Calu3 (cell line): ENCODE data around the gene RPS6KA2. TPM values are rescaled to one million over a fixed set of nuclear protein-coding genes. Genes with fewer than 3 reads are reported as not detected.

ENCODE experiments used
- BruUV-seq: library from RNA; stranded (reverse); fragments of 400-500 nt; replicated peaks from 2 replicates; lab custom pipeline; 2021; lab: Mats Ljungman, UMichigan
- CTCF ChIA-PET: fragments of 300-600 bp; sonication (Branson Sonifier 250); formaldehyde crosslinking; loops from one replicate; lab custom pipeline; 2022; ENCODE audit warnings: antibody characterized with exemption; lab: Charles Lee
- DNase-seq: peaks from one replicate; pipeline ENCODE4 v3.0.0; 2022
- H3K27ac Mint-ChIP-seq: one replicate; pipeline ENCODE4 v1.8.0; 2022; ENCODE audit warnings: mixed read lengths; ENCODE audit not compliant: unreplicated experiment
- H3K27me3 Mint-ChIP-seq: one replicate; pipeline ENCODE4 v1.8.0; 2022; ENCODE audit warnings: mixed read lengths; ENCODE audit not compliant: unreplicated experiment
- H3K36me3 Mint-ChIP-seq: one replicate; pipeline ENCODE4 v1.8.0; 2022; ENCODE audit warnings: mild to moderate bottlenecking, moderate library complexity, mixed read lengths; ENCODE audit not compliant: insufficient read depth, unreplicated experiment
- H3K4me1 Mint-ChIP-seq: one replicate; pipeline ENCODE4 v1.8.0; 2022; ENCODE audit warnings: mild to moderate bottlenecking, low read depth, mixed read lengths; ENCODE audit not compliant: unreplicated experiment
- H3K4me3 Mint-ChIP-seq: one replicate; pipeline ENCODE4 v1.8.0; 2022; ENCODE audit warnings: mild to moderate bottlenecking, low read depth, moderate library complexity, mixed read lengths; ENCODE audit not compliant: unreplicated experiment
- H3K9me3 Mint-ChIP-seq: one replicate; pipeline ENCODE4 v1.8.0; 2022; ENCODE audit warnings: low read depth, mixed read lengths; ENCODE audit not compliant: unreplicated experiment
- intact Hi-C: fragments of 100-400 bp; cut with micrococcal nuclease; formaldehyde crosslinking; loops from one replicate; pipeline ENCODE4 v1.10.0; 2022; ENCODE audit not compliant: unreplicated experiment
- total RNA-seq: library from RNA; stranded (reverse); gene quantifications from 2 replicates; pipeline ENCODE4 v1.2.3, GENCODE V29; 2022
- TF ChIP-seq, protein P1 (sequence below): fragments of 200-600 bp; IDR thresholded peaks from one replicate; pipeline ENCODE4 v1.8.0; 2022; ENCODE audit warnings: antibody characterized with exemption; ENCODE audit not compliant: unreplicated experiment

The RPS6KA2 gene
- total RNA-seq, 1 experiment from 2014 or later = 41.3 TPM

DNA sequence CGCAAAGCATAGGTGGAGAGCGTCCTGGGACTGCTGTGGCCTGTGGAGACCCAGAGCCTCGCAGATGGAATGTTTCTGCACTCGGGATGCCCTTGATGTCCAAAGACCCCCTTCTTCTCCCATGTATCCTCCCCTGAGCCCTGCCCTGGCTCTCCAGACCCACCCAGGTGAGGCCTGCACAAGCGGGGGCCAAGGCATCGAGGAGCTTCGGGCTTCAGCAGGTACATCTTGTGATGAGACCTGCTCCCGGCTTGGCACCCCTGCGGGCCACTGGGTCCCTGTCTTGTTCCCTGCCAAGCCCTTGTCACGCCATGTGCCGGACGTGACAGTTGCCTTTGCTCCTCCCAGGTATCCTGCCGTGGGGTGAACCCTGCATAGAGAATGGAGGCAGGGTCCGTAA, 125.8 kb downstream of the RPS6KA2 start:
- no peaks in the 10 kb centered on the region for H3K9me3 Mint-ChIP-seq
- no peak overlapping the region for H3K4me3 Mint-ChIP-seq
- H3K36me3 Mint-ChIP-seq = peaks cover 30% of the 10 kb centered on the region
- H3K4me1 Mint-ChIP-seq = no peaks in the 10 kb centered on the region
- BruUV-seq = no TSS peak
- intact Hi-C loops = no loop called here
- H3K27ac Mint-ChIP-seq = no peak overlapping the region
- TF ChIP-seq, protein P1, sequence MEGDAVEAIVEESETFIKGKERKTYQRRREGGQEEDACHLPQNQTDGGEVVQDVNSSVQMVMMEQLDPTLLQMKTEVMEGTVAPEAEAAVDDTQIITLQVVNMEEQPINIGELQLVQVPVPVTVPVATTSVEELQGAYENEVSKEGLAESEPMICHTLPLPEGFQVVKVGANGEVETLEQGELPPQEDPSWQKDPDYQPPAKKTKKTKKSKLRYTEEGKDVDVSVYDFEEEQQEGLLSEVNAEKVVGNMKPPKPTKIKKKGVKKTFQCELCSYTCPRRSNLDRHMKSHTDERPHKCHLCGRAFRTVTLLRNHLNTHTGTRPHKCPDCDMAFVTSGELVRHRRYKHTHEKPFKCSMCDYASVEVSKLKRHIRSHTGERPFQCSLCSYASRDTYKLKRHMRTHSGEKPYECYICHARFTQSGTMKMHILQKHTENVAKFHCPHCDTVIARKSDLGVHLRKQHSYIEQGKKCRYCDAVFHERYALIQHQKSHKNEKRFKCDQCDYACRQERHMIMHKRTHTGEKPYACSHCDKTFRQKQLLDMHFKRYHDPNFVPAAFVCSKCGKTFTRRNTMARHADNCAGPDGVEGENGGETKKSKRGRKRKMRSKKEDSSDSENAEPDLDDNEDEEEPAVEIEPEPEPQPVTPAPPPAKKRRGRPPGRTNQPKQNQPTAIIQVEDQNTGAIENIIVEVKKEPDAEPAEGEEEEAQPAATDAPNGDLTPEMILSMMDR = no peak
- CTCF ChIA-PET = no interaction called here
- no peak for DNase-seq
- H3K27me3 Mint-ChIP-seq = no peaks in the 10 kb centered on the region

DNA sequence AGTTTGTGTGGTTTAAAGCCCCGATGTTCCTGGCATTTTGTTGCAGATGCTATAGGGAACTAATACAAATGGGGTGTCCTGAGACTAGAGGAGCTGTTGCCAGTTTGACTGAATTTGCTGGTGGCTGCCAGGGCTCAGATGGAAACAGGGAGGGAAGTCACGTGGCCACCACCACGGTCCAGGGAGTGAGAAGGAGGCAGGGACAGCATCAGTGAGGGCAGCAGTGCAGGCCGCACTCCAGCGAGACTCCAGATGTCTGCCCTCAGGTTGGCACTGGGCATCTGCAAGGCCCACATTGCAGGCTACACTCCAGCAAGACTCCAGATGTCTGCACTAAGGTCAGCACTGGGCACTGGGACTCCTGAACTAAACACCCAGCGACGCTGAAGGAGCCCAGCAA, 126.8 kb downstream of the RPS6KA2 start:
- no peak overlapping the region for H3K4me3 Mint-ChIP-seq
- no peaks in the 10 kb centered on the region for H3K9me3 Mint-ChIP-seq
- no peaks in the 10 kb centered on the region for H3K27me3 Mint-ChIP-seq
- H3K4me1 Mint-ChIP-seq = no peaks in the 10 kb centered on the region
- CTCF ChIA-PET = no interaction called here
- no TSS peak for BruUV-seq
- H3K27ac Mint-ChIP-seq = no peak overlapping the region
- intact Hi-C loops = no loop called here
- TF ChIP-seq, protein P1 = no peak
- DNase-seq = no peak
- peaks cover 22% of the 10 kb centered on the region for H3K36me3 Mint-ChIP-seq

DNA sequence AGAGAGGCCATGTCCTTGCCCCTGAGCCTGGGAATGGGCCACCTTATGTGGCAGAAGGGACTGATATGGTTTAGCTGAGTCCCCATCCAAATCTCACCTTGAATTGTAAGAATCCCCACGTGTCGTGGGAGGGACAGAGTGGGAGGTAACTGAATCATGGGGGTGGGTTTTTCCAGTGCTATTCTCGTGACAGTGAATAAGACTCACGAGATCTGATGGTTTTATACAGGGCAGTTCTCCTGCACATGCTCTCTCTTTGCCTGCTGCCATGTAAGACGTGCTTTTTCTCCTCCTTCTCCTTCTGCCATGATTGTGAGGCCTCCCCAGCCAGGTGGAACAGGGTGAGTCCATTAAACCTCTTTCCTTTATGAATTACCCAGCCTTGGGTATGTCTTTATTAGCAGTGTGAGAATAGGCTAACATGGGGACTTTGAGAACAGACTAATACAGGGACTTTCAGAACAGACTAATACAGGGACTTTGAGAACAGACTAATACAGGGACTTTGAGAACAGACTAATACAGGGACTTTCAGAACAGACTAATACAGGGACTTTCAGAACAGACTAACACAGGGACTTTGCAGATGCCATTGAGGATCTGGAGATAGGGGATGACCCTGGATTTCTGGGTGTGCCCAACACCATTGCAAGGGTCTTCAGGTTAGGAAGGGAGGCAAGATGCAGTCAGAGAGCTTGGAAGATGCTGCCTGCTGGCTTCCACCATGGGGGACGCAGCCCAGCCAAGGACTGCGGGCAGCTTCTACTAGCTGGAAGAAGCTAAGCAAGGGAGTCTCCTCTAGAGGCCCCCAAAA, 127.5 kb downstream of the RPS6KA2 start:
- intact Hi-C loops = no loop called here
- Mint-ChIP-seq H3K36me3 (peaks cover 22% of the 10 kb centered on the region), H3K27ac (no peak overlapping the region), H3K27me3 (no peaks in the 10 kb centered on the region), H3K4me3 (no peak overlapping the region), H3K9me3 (no peaks in the 10 kb centered on the region), H3K4me1 (no peaks in the 10 kb centered on the region)
- CTCF ChIA-PET = no interaction called here
- TF ChIP-seq, protein P1 = no peak
- no TSS peak for BruUV-seq
- DNase-seq = no peak

DNA sequence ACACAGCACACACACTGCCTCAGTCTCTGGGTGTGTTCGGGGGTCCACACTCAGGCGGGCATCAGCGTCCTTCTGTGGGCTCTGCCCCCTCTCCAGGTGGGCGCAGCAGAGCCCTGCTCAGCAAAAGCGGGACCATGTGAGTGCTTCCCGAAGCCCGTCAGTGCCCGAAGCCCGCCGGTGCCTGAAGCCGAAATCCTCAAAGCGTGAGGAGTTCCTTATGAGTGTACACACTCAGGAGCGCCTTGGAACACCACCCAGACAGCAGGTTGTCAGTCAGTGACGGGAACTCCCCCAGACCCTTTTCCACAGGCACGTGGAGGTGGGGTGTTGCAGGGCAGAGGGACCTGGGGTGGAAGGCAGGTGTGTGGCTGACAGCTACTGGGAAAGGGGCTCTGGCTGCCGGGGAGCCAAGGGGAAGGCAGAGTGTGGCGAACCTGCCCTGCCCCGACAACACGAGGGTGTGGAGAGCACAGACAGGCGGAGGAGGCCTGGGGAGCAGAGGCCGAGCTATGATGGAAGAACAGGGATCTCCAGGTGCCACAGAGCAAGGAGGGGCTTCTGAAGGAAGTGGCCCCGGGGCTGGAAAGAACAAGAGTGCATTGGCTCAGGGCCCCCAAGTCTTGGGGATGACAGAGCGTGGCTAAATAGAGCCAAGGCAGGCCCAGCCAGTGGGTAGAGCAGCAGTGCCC, 128.2 kb downstream of the RPS6KA2 start:
- no peaks in the 10 kb centered on the region for H3K4me1 Mint-ChIP-seq
- intact Hi-C loops = no loop called here
- TF ChIP-seq, protein P1 = no peak
- peaks cover 20% of the 10 kb centered on the region for H3K36me3 Mint-ChIP-seq
- DNase-seq = no peak
- CTCF ChIA-PET = no interaction called here
- BruUV-seq = no TSS peak
- no peaks in the 10 kb centered on the region for H3K27me3 Mint-ChIP-seq
- no peak overlapping the region for H3K27ac Mint-ChIP-seq
- H3K9me3 Mint-ChIP-seq = no peaks in the 10 kb centered on the region
- H3K4me3 Mint-ChIP-seq = no peak overlapping the region
